Prostate gland (tissue), 2 donors: ENCODE measurements around the gene KRCC1. TPM values are rescaled to one million over a fixed set of nuclear protein-coding genes. Genes with fewer than 3 reads are reported as not detected.
A peak's percentile ranks its signal among the peaks of the same experiment; 100 is the strongest.

Experiments
- DNase-seq: peaks from one replicate; pipeline ENCODE4 v3.0.0-alpha.2; 2019; ENCODE audit warnings: low spot score
- H3K27ac ChIP-seq, 2 donors: fragments of 200-600 bp; sonication (generic); 2 replicates each; pipeline ENCODE4 v1.5.1; 2017 to 2019
- H3K27me3 ChIP-seq: fragments of 200-600 bp; sonication (generic); replicated peaks from 2 replicates; pipeline ENCODE4 v1.5.1; 2019; ENCODE audit not compliant: insufficient read depth
- H3K36me3 ChIP-seq, 2 donors: fragments of 200-600 bp; sonication (generic); 1 replicate in 1 of 2; 2 replicates in 1 of 2; pipeline versions ENCODE4 v1.5.1 to v1.8.1; 2017 to 2019
- H3K4me1 ChIP-seq: fragments of 200-600 bp; sonication (generic); replicated peaks from 2 replicates; pipeline ENCODE4 v1.5.1; 2019
- H3K4me3 ChIP-seq, 2 donors: fragments of 200-600 bp; sonication (generic); 2 replicates each; pipeline ENCODE4 v1.5.1; 2017 to 2019
- H3K9me3 ChIP-seq: fragments of 200-600 bp; sonication (generic); 2 replicates; pipeline ENCODE4 v1.5.1; 2017
- POLR2A ChIP-seq: fragments of 450-650 bp; IDR thresholded peaks from one replicate; pipeline ENCODE4 v1.6.1; 2016; ENCODE audit warnings: antibody characterized with exemption, mild to moderate bottlenecking
- POLR2AphosphoS5 ChIP-seq: sonication (generic); formaldehyde crosslinking; IDR thresholded peaks from one replicate; pipeline ENCODE4 v1.6.1; 2017; ENCODE audit warnings: antibody characterized with exemption
- WGBS: methylation state at CpG from one replicate; pipeline ENCODE4 v1.1.5; 2018; 5-methylcytosine and 5-hydroxymethylcytosine counted together
- intact Hi-C: fragments of 100-400 bp; cut with DNase I; formaldehyde crosslinking; loops from one replicate; pipeline ENCODE4 v1.14.2; 2022
- total RNA-seq, 2 donors: library from RNA; depleted of rRNA; stranded (reverse); fragments of >200 nt; gene quantifications; one replicate each; pipeline ENCODE4 v1.1.0, GENCODE V29; 2016
- TF ChIP-seq, protein P1 (sequence below), 4 experiments: fragments of 200-600 bp in 2 of 4; fragments of 450-650 bp in 2 of 4; sonication (generic) in 2 of 4; IDR thresholded peaks; 1 replicate in 3 of 4; 2 replicates in 1 of 4; pipeline ENCODE4 v1.5.1; 2016 to 2019; ENCODE audit warnings: antibody characterized with exemption in 4 of 4, mild to moderate bottlenecking in 2 of 4, moderate library complexity in 2 of 4

The KRCC1 gene
- total RNA-seq, 2 donors from 2014 or later: 18.7 to 36.6 TPM

DNA sequence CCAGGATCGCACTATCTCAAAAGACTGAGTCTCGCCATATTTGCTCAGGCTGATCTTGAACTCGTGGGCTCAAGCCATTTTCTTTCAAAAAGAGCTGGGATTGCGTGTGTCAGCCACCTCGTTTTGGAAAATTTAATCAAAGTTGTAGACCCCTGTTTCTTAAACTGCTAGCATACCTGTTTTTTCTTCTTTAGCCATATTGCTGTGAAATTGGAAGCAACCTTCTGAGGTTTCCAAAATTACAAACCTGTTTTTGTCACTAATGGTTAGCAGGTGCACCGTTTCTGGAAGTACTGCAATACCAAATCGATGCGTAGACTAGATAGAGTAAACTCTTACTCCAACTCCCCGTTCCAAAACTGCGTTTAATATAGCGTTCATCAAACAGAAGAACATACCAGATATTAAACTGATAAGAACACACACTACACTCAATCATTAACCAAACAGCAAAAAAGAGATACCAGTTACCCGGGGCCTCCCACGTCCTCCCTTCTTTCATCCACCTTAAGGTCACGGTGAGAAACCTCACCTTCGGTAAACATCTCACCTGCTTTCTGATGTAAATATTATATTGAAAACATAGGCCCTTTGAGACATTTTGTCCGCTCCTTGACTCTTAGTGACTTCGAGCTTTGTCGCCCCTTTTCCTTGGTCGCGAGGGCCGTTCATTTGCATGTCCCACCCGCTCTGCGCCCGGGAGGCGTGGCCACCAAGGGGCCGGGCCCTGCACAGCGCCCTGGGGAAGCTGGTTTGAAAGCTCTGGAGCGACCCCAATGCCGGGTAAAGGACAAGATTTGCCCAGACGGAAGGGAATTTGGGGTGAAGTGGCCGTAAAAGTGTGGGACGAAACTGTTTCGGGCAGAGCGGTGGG lies 39.3 kb downstream of the KRCC1 start, which contains the start of gene RNU2-63P:
TSS of gene RNU2-63P (minus strand) at position 462 of the 874 bp plus-strand sequence.
- Histone ChIP-seq H3K27ac (peak within 1 kb of the TSS; percentile 74 to 79), H3K9me3 (no peaks in the 10 kb centered on the region), H3K36me3 (no peaks in the 10 kb centered on the region), H3K27me3 (no peaks in the 10 kb centered on the region), H3K4me3 (peak within 1 kb of the TSS; percentile 42 to 47), H3K4me1 (no peaks in the 10 kb centered on the region)
- DNase-seq: peak; percentile 64
- intact Hi-C loops: no loop called here
- WGBS: 11% methylated on average over 32 of the region's 34 CpGs
- TF ChIP-seq, protein P1, sequence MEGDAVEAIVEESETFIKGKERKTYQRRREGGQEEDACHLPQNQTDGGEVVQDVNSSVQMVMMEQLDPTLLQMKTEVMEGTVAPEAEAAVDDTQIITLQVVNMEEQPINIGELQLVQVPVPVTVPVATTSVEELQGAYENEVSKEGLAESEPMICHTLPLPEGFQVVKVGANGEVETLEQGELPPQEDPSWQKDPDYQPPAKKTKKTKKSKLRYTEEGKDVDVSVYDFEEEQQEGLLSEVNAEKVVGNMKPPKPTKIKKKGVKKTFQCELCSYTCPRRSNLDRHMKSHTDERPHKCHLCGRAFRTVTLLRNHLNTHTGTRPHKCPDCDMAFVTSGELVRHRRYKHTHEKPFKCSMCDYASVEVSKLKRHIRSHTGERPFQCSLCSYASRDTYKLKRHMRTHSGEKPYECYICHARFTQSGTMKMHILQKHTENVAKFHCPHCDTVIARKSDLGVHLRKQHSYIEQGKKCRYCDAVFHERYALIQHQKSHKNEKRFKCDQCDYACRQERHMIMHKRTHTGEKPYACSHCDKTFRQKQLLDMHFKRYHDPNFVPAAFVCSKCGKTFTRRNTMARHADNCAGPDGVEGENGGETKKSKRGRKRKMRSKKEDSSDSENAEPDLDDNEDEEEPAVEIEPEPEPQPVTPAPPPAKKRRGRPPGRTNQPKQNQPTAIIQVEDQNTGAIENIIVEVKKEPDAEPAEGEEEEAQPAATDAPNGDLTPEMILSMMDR (IDR thresholded peaks at IDR 0.05): no peak
- TF ChIP-seq POLR2AphosphoS5: peak; percentile 55
- TF ChIP-seq POLR2A: peak; percentile 18

DNA sequence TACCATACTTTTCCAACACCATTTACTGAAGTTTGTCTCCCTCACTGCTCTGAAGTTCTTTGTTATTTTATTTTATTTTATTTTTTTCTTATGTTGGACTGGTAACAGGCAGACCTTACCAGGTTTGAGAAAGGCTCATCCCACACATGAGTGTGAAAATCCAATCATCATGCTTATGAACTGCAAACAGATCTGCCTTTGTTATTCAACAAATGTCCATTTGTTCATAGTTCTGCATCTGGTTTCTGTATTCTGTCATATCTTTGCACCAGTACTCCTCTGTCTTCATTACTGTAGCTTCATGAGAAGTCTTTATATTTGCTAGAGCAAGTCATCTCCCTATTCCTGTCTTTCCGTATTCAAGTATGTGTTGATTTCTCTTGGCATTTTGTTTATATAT lies 44.6 kb downstream of the KRCC1 start:
- Histone ChIP-seq H3K27me3 (no peaks in the 10 kb centered on the region), H3K27ac (no peak overlapping the region), H3K36me3 (no peaks in the 10 kb centered on the region), H3K4me1 (no peaks in the 10 kb centered on the region), H3K9me3 (no peaks in the 10 kb centered on the region), H3K4me3 (no peak overlapping the region)
- no peak for TF ChIP-seq POLR2A
- TF ChIP-seq, protein P1 (IDR thresholded peaks at IDR 0.05): no peak
- no peak for TF ChIP-seq POLR2AphosphoS5
- intact Hi-C loops: no loop called here
- WGBS: 67% methylated on average over 1 of the region's 1 CpG
- no peak for DNase-seq

DNA sequence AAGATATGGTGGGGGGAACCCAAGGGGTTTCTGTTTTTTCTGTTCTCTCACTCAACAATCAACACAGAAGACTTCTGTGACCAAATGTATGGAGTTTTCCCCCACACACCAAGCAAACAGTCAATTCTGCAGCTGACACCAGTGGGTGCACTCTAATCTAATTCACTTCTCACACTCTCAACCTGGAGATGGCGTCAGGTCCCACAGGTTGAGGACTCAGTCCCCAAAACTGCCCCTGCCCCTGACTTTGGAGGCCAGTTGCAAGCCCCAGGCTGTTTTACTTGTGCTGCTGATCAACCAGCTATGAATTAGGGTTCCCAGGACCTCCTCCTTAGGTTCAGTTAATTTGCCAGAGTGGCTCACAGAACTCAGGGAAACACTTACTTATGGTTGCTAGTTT lies 45.4 kb downstream of the KRCC1 start:
- intact Hi-C loops: no loop called here
- no peak for DNase-seq
- WGBS: 67% methylated on average over 1 of the region's 1 CpG

DNA sequence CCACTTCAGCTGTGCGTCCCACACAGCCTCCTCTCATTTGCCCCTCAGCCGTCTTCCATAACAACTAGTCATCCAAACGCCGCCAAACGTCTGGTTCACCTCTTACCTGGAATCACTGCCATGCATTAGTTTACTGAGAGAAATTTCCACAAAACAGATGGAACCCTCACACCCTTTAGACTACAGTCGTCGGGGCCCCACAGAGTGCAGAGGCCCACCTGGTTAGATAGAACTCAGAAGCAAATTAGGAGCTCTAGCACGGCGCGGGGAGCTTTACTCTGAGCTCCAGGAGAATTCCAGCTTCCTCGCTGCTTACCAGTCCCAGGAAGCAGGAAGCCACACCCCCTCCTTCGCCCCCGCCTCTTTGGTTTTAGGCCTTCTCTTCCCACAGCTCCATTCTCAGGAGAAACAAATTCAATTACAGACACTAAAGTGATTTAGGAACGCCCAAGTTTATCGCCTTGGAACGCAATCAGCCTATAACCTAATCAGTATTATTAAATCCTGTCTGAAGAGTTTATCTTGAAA lies 48.6 kb downstream of the KRCC1 start:
- Histone ChIP-seq H3K4me1 (no peaks in the 10 kb centered on the region), H3K9me3 (no peaks in the 10 kb centered on the region), H3K27ac (no peak overlapping the region), H3K4me3 (no peak overlapping the region), H3K27me3 (no peaks in the 10 kb centered on the region), H3K36me3 (no peaks in the 10 kb centered on the region)
- TF ChIP-seq POLR2AphosphoS5 (no peak), POLR2A (no peak)
- TF ChIP-seq, protein P1 (IDR thresholded peaks at IDR 0.05): no peak
- DNase-seq: no peak
- intact Hi-C loops: no loop called here
- 92% methylated on average over 16 of the region's 16 CpGs for WGBS

More for the DNA sequence above, 45.4 kb downstream of the KRCC1 start:
- H3K4me1 ChIP-seq: no peaks in the 10 kb centered on the region
- H3K36me3 ChIP-seq: no peaks in the 10 kb centered on the region
- TF ChIP-seq, protein P1 (IDR thresholded peaks at IDR 0.05): no peak
- TF ChIP-seq POLR2AphosphoS5: no peak
- TF ChIP-seq POLR2A: no peak
- no peak overlapping the region for H3K27ac ChIP-seq
- no peak overlapping the region for H3K4me3 ChIP-seq
- H3K27me3 ChIP-seq: no peaks in the 10 kb centered on the region
- H3K9me3 ChIP-seq: no peaks in the 10 kb centered on the region
